H9 (cell line): ENCODE measurements around the gene PABPC3. TPM values are rescaled to one million over a fixed set of nuclear protein-coding genes. Genes with fewer than 3 reads are reported as not detected.

ENCODE experiments used
- DNase-seq: peaks from one replicate; pipeline ENCODE4 v3.0.0-alpha.2; 2017
- H2AFZ ChIP-seq: one replicate; pipeline ENCODE4 v1.6.1; 2013; ENCODE audit warnings: mild to moderate bottlenecking, low read length, control low read depth, moderate library complexity
- H2AK5ac ChIP-seq: 2 replicates; pipeline ENCODE4 v1.6.1; 2013; ENCODE audit warnings: low read length, control low read depth, mixed read lengths; ENCODE audit not compliant: insufficient read length
- H2BK120ac ChIP-seq: one replicate; pipeline ENCODE4 v1.6.1; 2013; ENCODE audit warnings: low read depth, mild to moderate bottlenecking, low read length, control low read depth, inconsistent platforms; ENCODE audit not compliant: poor library complexity, severe bottlenecking
- H2BK12ac ChIP-seq: 2 replicates; pipeline ENCODE4 v1.6.1; 2013; ENCODE audit warnings: low read length, control low read depth, mixed read lengths, low read depth; ENCODE audit not compliant: insufficient read length
- H2BK15ac ChIP-seq: 2 replicates; pipeline ENCODE4 v1.6.1; 2013; ENCODE audit warnings: low read depth, low read length, control low read depth
- H2BK20ac ChIP-seq: one replicate; pipeline ENCODE4 v1.6.1; 2013; ENCODE audit warnings: low read depth, mild to moderate bottlenecking, low read length, control low read depth, inconsistent platforms; ENCODE audit not compliant: poor library complexity, severe bottlenecking
- H2BK5ac ChIP-seq: 2 replicates; pipeline ENCODE4 v1.6.1; 2013; ENCODE audit warnings: low read length, control low read depth, mixed read lengths; ENCODE audit not compliant: insufficient read length
- H3K14ac ChIP-seq: 2 replicates; pipeline ENCODE4 v1.6.1; 2013; ENCODE audit warnings: low read length, control low read depth; ENCODE audit not compliant: insufficient read depth
- H3K18ac ChIP-seq: 2 replicates; pipeline ENCODE4 v1.6.1; 2013; ENCODE audit warnings: low read depth, mild to moderate bottlenecking, mixed read lengths, low read length, control low read depth; ENCODE audit not compliant: insufficient read length
- H3K23ac ChIP-seq: 2 replicates; pipeline ENCODE4 v1.6.1; 2013; ENCODE audit warnings: low read length, control low read depth, mixed read lengths, low read depth; ENCODE audit not compliant: insufficient read length
- H3K23me2 ChIP-seq: 2 replicates; pipeline ENCODE4 v1.6.1; 2013; ENCODE audit warnings: low read depth, mild to moderate bottlenecking, mixed read lengths, low read length, control low read depth; ENCODE audit not compliant: insufficient read length, poor library complexity, severe bottlenecking
- H3K27ac ChIP-seq: 2 replicates; pipeline ENCODE4 v1.5.1; 2013; ENCODE audit warnings: low read length, control low read depth, mixed read lengths, low read depth; ENCODE audit not compliant: insufficient read length
- H3K27me3 ChIP-seq: 2 replicates; pipeline ENCODE4 v1.6.1; 2013; ENCODE audit warnings: low read length, control low read depth, inconsistent platforms; ENCODE audit not compliant: insufficient read depth
- H3K4ac ChIP-seq: 2 replicates; pipeline ENCODE4 v1.6.1; 2013; ENCODE audit warnings: low read depth, mild to moderate bottlenecking, control low read depth, inconsistent platforms, low read length, moderate library complexity
- H3K4me1 ChIP-seq: 2 replicates; pipeline ENCODE4 v1.6.1; 2013; ENCODE audit warnings: low read length, control low read depth, inconsistent platforms; ENCODE audit not compliant: insufficient read depth
- H3K4me2 ChIP-seq: 2 replicates; pipeline ENCODE4 v1.6.1; 2013; ENCODE audit warnings: low read length, control low read depth, mixed read lengths; ENCODE audit not compliant: insufficient read length, insufficient read depth
- H3K56ac ChIP-seq: 2 replicates; pipeline ENCODE4 v1.6.1; 2013; ENCODE audit warnings: low read depth, mild to moderate bottlenecking, mixed read lengths, low read length, control low read depth; ENCODE audit not compliant: insufficient read length
- H3K79me1 ChIP-seq: 2 replicates; pipeline ENCODE4 v1.6.1; 2013; ENCODE audit warnings: low read depth, mild to moderate bottlenecking, moderate library complexity, low read length, control low read depth, inconsistent platforms; ENCODE audit not compliant: insufficient read depth, poor library complexity, severe bottlenecking
- H3K79me2 ChIP-seq: 2 replicates; pipeline ENCODE4 v1.6.1; 2013; ENCODE audit warnings: low read length, control low read depth, inconsistent platforms; ENCODE audit not compliant: insufficient read depth
- H3K9ac ChIP-seq: 2 replicates; pipeline ENCODE4 v1.6.1; 2013; ENCODE audit warnings: low read length, control low read depth, mixed read lengths; ENCODE audit not compliant: insufficient read length; ENCODE audit errors: extremely low read depth
- H3K9me3 ChIP-seq: one replicate; pipeline ENCODE4 v1.6.1; 2013; ENCODE audit warnings: low read depth, low read length, inconsistent platforms; ENCODE audit not compliant: control insufficient read depth
- H3T11ph ChIP-seq: one replicate; pipeline ENCODE4 v1.6.1; 2013; ENCODE audit warnings: mild to moderate bottlenecking, low read length, control low read depth, inconsistent platforms
- H4K20me1 ChIP-seq: one replicate; pipeline ENCODE4 v1.6.1; 2013; ENCODE audit not compliant: control insufficient read depth, insufficient read length, insufficient read depth
- H4K5ac ChIP-seq: 2 replicates; pipeline ENCODE4 v1.6.1; 2013; ENCODE audit warnings: low read depth, mild to moderate bottlenecking, mixed read lengths, low read length, control low read depth; ENCODE audit not compliant: insufficient read length
- H4K8ac ChIP-seq: replicated peaks from 2 replicates; pipeline ENCODE4 v1.6.1; 2013; ENCODE audit warnings: low read length, control low read depth, mixed read lengths, low read depth; ENCODE audit not compliant: insufficient read length
- H4K91ac ChIP-seq: 2 replicates; pipeline ENCODE4 v1.6.1; 2013; ENCODE audit warnings: low read depth, mild to moderate bottlenecking, moderate library complexity, mixed read lengths, low read length, control low read depth; ENCODE audit not compliant: insufficient read length
- H3K27ac Mint-ChIP-seq, 3 experiments: 2 replicates in 2 of 3; 3 replicates in 1 of 3; pipeline ENCODE4 v1.8.0; 2020 to 2021; ENCODE audit warnings: mixed read lengths in 3 of 3, mild to moderate bottlenecking in 1 of 3, moderate library complexity in 1 of 3
- H3K27me3 Mint-ChIP-seq: 2 replicates; pipeline ENCODE4 v1.8.0; 2021; ENCODE audit warnings: low read depth, mild to moderate bottlenecking, moderate library complexity, mixed read lengths
- H3K36me3 Mint-ChIP-seq, 3 experiments: 2 replicates in 2 of 3; 3 replicates in 1 of 3; pipeline ENCODE4 v1.8.0; 2020 to 2021; ENCODE audit warnings: low read depth in 3 of 3, mixed read lengths in 3 of 3; ENCODE audit not compliant: insufficient read depth in 1 of 3
- H3K4me1 Mint-ChIP-seq, 2 experiments: 2 replicates each; pipeline ENCODE4 v1.8.0; 2020; ENCODE audit warnings: mixed read lengths in 2 of 2
- H3K4me3 Mint-ChIP-seq, 2 experiments: 2 replicates in 1 of 2; 3 replicates in 1 of 2; pipeline ENCODE4 v1.8.0; 2020 to 2021; ENCODE audit warnings: mild to moderate bottlenecking in 2 of 2, mixed read lengths in 2 of 2, moderate library complexity in 1 of 2
- H3K9me3 Mint-ChIP-seq, 2 experiments: 2 replicates in 1 of 2; 3 replicates in 1 of 2; pipeline ENCODE4 v1.8.0; 2020; ENCODE audit warnings: mild to moderate bottlenecking in 2 of 2, mixed read lengths in 2 of 2, moderate library complexity in 1 of 2
- WGBS: extraction: QIAGEN DNeasy Blood & Tissue Kit; methylation state at CpG from one replicate; pipeline ENCODE4 v1.1.7; 2013; ENCODE audit warnings: missing lambda C conversion rate, low lambda C conversion rate, mixed read lengths; ENCODE audit not compliant: insufficient read length; ENCODE audit errors: extremely low coverage; 5-methylcytosine and 5-hydroxymethylcytosine counted together
- total RNA-seq: library from RNA; stranded (reverse); gene quantifications from 2 replicates; pipeline ENCODE4 v1.2.1, GENCODE V29; 2021
- TF ChIP-seq, protein P1 (sequence below): fragments of 200-600 bp; sonication (generic); conservative IDR thresholded peaks from 3 replicates; pipeline ENCODE4 v1.8.0; 2021; ENCODE audit warnings: antibody characterized with exemption, mild to moderate bottlenecking

Gene PABPC3
- total RNA-seq, 1 experiment from 2014 or later: 0.31 TPM

DNA sequence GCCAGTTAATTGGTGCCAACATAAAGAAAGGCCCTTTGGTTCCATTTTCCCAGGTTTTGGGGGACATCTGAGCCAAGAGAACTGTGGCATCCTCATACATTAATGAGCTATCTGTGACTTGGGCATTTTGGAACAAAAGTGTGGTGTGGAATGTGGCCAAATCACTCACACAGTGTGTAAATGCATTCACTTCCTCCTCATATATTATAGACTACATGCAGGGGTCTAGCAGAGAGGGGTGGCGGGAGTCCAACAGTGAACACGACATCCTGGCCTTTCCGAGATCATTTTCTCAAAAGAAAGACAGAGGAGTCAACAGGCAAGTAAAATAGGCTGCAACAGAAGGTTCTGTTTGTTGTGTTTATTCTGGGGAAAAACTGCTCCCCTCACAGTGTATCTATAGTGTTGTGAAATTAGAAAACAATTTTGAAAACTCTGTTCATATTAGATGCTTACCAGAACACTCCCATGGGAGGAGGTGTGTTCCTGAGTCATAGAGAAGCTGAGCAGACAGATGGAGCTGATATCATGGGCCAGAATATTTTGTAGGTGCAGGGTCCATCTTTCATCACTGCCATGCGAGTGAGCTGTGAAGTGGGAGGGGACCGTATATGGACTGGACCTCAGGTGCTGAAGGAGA is 36.9 kb downstream of the PABPC3 start:
- H4K5ac ChIP-seq: no peak overlapping the region
- H3K79me2 ChIP-seq: no peaks in the 10 kb centered on the region
- H3K23ac ChIP-seq: no peak overlapping the region
- no peak overlapping the region for H2BK12ac ChIP-seq
- H3K36me3 Mint-ChIP-seq: peaks cover 2 to 23% (median 18%) of the 10 kb centered on the region in 3 experiments; a peak in 6 of 7 replicates
- no peak for DNase-seq
- no peak overlapping the region for H2BK5ac ChIP-seq
- H2BK20ac ChIP-seq: no peak overlapping the region
- H3K56ac ChIP-seq: no peak overlapping the region
- H3K27ac Mint-ChIP-seq: no peak overlapping the region
- H3K9me3 ChIP-seq: no peaks in the 10 kb centered on the region
- no peak overlapping the region for H3K4me2 ChIP-seq
- H4K8ac ChIP-seq: no peak overlapping the region
- H3K14ac ChIP-seq: no peak overlapping the region
- H3K27me3 Mint-ChIP-seq: peaks cover 26% of the 10 kb centered on the region
- peaks cover 39 to 40% of the 10 kb centered on the region in 2 experiments for H3K4me1 Mint-ChIP-seq
- H3K27me3 ChIP-seq: no peaks in the 10 kb centered on the region
- no peak overlapping the region for H2AK5ac ChIP-seq
- H4K20me1 ChIP-seq: no peaks in the 10 kb centered on the region
- peaks cover 11% of the 10 kb centered on the region for H3K4me1 ChIP-seq
- peaks cover 16 to 22% of the 10 kb centered on the region in 2 experiments for H3K9me3 Mint-ChIP-seq
- no peak overlapping the region for H4K91ac ChIP-seq
- no peak overlapping the region for H3T11ph ChIP-seq
- no peak overlapping the region for H3K4ac ChIP-seq
- TF ChIP-seq, protein P1, sequence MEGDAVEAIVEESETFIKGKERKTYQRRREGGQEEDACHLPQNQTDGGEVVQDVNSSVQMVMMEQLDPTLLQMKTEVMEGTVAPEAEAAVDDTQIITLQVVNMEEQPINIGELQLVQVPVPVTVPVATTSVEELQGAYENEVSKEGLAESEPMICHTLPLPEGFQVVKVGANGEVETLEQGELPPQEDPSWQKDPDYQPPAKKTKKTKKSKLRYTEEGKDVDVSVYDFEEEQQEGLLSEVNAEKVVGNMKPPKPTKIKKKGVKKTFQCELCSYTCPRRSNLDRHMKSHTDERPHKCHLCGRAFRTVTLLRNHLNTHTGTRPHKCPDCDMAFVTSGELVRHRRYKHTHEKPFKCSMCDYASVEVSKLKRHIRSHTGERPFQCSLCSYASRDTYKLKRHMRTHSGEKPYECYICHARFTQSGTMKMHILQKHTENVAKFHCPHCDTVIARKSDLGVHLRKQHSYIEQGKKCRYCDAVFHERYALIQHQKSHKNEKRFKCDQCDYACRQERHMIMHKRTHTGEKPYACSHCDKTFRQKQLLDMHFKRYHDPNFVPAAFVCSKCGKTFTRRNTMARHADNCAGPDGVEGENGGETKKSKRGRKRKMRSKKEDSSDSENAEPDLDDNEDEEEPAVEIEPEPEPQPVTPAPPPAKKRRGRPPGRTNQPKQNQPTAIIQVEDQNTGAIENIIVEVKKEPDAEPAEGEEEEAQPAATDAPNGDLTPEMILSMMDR: no peak
- H3K9ac ChIP-seq: no peak overlapping the region
- no peak overlapping the region for H2BK120ac ChIP-seq
- H3K18ac ChIP-seq: no peak overlapping the region
- no peaks in the 10 kb centered on the region for H3K79me1 ChIP-seq
- no CpG with 5 or more reads among the region's 5 CpGs for WGBS
- no peaks in the 10 kb centered on the region for H3K23me2 ChIP-seq
- no peak overlapping the region for H3K4me3 Mint-ChIP-seq
- no peak overlapping the region for H3K27ac ChIP-seq
- H2AFZ ChIP-seq: no peak overlapping the region
- H2BK15ac ChIP-seq: no peak overlapping the region; the same call in 1 of the 2 replicates
